ENCODE data around the gene SLC4A9. TPM values are rescaled to one million over a fixed set of nuclear protein-coding genes. Genes with fewer than 3 reads are reported as not detected.

Gene SLC4A9
- total RNA-seq, 1 experiment from 2014 or later = 0.37 TPM

GRCh38 chr5:140329739-140330481, 30.1 kb upstream of the SLC4A9 start:
- Mint-ChIP-seq H3K4me1 (ENCODE audit: insufficient read depth, unreplicated experiment) (no peaks in the 10 kb centered on the region), H3K36me3 (ENCODE audit: insufficient read depth, unreplicated experiment) (peaks cover 21% of the 10 kb centered on the region), H3K27ac (ENCODE audit: low read depth, unreplicated experiment) (no peak overlapping the region), H3K27me3 (ENCODE audit: insufficient read depth, unreplicated experiment) (no peaks in the 10 kb centered on the region), H3K4me3 (ENCODE audit: unreplicated experiment) (no peak overlapping the region), H3K9me3 (ENCODE audit: unreplicated experiment) (no peaks in the 10 kb centered on the region)
- intact Hi-C loops (cut with micrococcal nuclease) = no loop called here
- no peak for TF ChIP-seq CTCF (IDR thresholded peaks at IDR 0.05; ENCODE audit: unreplicated experiment)
- POLR2A ChIA-PET = interaction anchor here (0.6 to 2.1 kb wide), 4 partner anchors 13 to 33 kb away, joined by 3 to 10 read pairs (median 4); partner anchors contain the start of gene PFDN1
- CTCF ChIA-PET = interaction anchor here (0.6 to 1.8 kb wide), 8 partner anchors 11 to 134 kb away, joined by 3 to 7 read pairs (median 4); partner anchors contain the start of gene HBEGF
- no peak for DNase-seq (ENCODE audit: unreplicated experiment)
- BruUV-seq (replicated peaks) = no TSS peak

- H3K4me1 Mint-ChIP-seq (ENCODE audit: insufficient read depth, unreplicated experiment) = no peaks in the 10 kb centered on the region
- H3K9me3 Mint-ChIP-seq (ENCODE audit: unreplicated experiment) = no peaks in the 10 kb centered on the region
- no peak for TF ChIP-seq CTCF (IDR thresholded peaks at IDR 0.05; ENCODE audit: unreplicated experiment)
- ChIA-PET CTCF (no interaction called here), POLR2A (no interaction called here)
- H3K27me3 Mint-ChIP-seq (ENCODE audit: insufficient read depth, unreplicated experiment) = no peaks in the 10 kb centered on the region
- H3K27ac Mint-ChIP-seq (ENCODE audit: low read depth, unreplicated experiment) = no peak overlapping the region
- peaks cover 34% of the 10 kb centered on the region for H3K36me3 Mint-ChIP-seq (ENCODE audit: insufficient read depth, unreplicated experiment)
- intact Hi-C loops (cut with micrococcal nuclease) = no loop called here
- no TSS peak for BruUV-seq (replicated peaks)
- DNase-seq (ENCODE audit: unreplicated experiment) = no peak
- H3K4me3 Mint-ChIP-seq (ENCODE audit: unreplicated experiment) = no peak overlapping the region
Measured at GRCh38 chr5:140331638-140332037, 28.4 kb upstream of the SLC4A9 start.

- Mint-ChIP-seq H3K9me3 (ENCODE audit: unreplicated experiment) (no peaks in the 10 kb centered on the region), H3K4me1 (ENCODE audit: insufficient read depth, unreplicated experiment) (peaks cover 16% of the 10 kb centered on the region), H3K4me3 (ENCODE audit: unreplicated experiment) (no peak overlapping the region), H3K27ac (ENCODE audit: low read depth, unreplicated experiment) (no peak overlapping the region), H3K27me3 (ENCODE audit: insufficient read depth, unreplicated experiment) (no peaks in the 10 kb centered on the region), H3K36me3 (ENCODE audit: insufficient read depth, unreplicated experiment) (peaks cover 47% of the 10 kb centered on the region)
- DNase-seq (ENCODE audit: unreplicated experiment) = no peak
- POLR2A ChIA-PET = interaction anchor here (0.6 to 2.9 kb wide), 4 partner anchors 10 to 115 kb away, joined by 3 to 18 read pairs (median 8); partner anchors contain the start of genes HBEGF and PFDN1
- no peak for TF ChIP-seq CTCF (IDR thresholded peaks at IDR 0.05; ENCODE audit: unreplicated experiment)
- intact Hi-C loops (cut with micrococcal nuclease) = no loop called here
- CTCF ChIA-PET = interaction anchor here (0.6 to 23.2 kb wide), 6 partner anchors 9 to 1832 kb away, joined by 3 to 1450 read pairs (median 14); partner anchors contain the start of gene HBEGF
- BruUV-seq (replicated peaks) = no TSS peak
Measured at GRCh38 chr5:140336388-140336787, 23.6 kb upstream of the SLC4A9 start.

GRCh38 chr5:140337880-140338279, 22.1 kb upstream of the SLC4A9 start:
- Mint-ChIP-seq H3K36me3 (ENCODE audit: insufficient read depth, unreplicated experiment) (peaks cover 46% of the 10 kb centered on the region), H3K27ac (ENCODE audit: low read depth, unreplicated experiment) (no peak overlapping the region), H3K27me3 (ENCODE audit: insufficient read depth, unreplicated experiment) (no peaks in the 10 kb centered on the region), H3K4me1 (ENCODE audit: insufficient read depth, unreplicated experiment) (peaks cover 17% of the 10 kb centered on the region), H3K4me3 (ENCODE audit: unreplicated experiment) (no peak overlapping the region), H3K9me3 (ENCODE audit: unreplicated experiment) (no peaks in the 10 kb centered on the region)
- ChIA-PET POLR2A (interaction anchor here (1.5 to 2.4 kb wide), 2 partner anchors 10 to 35 kb away, joined by 7 to 13 read pairs; partner anchors contain the start of gene PFDN1), CTCF (interaction anchor here (0.8 to 23.2 kb wide), 7 partner anchors 8 to 87 kb away, joined by 3 to 1450 read pairs (median 6); partner anchors contain the start of gene HBEGF)
- DNase-seq (ENCODE audit: unreplicated experiment) = no peak
- intact Hi-C loops (cut with micrococcal nuclease) = no loop called here
- TF ChIP-seq CTCF (IDR thresholded peaks at IDR 0.05; ENCODE audit: unreplicated experiment) = no peak
- no TSS peak for BruUV-seq (replicated peaks)

All from MCF 10A (cell line).